CD1c-positive myeloid dendritic cell (primary cell): ENCODE data around the gene PHTF2.
"Not testable (repeated sequence)": the region's sequence is repeated elsewhere in the genome, so short reads cannot be mapped to it uniquely, and the experiment has no call there.

Source experiments
- DNase-seq: peaks from one replicate; pipeline ENCODE4 v3.0.0-alpha.2; 2016; ENCODE audit errors: extremely low spot score

The PHTF2 gene

DNA sequence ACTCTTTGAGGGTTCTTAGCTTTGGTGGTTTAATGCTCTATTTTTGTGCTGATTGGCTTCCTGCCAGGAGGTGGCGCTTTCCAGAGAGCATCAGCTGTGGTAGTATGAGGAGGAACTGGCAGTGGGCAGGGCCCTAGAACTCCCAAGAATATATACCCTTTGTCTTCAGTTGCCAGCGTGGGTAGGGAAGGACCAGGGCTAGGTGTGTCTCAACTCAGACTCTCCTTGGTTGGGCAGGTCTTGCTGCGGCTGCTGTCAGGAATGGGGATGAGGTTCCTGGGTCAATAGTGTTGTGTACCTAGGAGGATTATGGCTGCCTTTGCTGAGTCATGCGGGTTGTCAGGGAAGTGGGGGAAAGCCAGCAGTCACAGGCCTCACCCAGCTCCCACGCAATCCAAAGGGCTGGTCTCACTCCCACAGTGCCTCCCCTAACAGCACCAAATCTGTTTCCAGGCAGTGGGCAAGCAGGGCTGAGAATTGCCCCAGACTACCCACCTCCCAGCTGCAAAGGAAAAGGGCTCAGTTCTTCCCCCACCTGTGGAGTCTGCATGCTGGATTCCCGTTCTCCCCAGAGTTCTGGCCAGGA, 191.5 kb downstream of the PHTF2 start:
- peak; percentile 41 for DNase-seq

DNA sequence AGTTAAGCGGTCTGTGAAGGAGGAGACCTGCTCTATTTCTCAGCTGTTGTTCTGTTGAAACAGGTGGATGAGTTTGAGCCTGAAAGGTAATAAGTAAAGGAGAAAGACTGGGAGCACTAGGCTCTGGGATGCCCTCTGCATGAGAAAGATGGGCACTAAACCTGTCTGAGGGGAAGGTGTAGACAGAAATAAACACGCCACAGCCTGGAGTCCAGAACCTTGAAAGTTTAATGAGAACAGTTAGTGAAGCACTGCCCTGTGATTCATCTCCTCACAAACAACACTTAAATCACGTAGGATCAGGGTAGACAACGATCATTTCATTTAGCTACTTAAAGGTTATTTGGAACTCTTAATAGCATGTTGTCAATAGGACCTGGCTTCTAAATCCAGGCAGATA, 193.1 kb downstream of the PHTF2 start:
- no peak for DNase-seq

DNA sequence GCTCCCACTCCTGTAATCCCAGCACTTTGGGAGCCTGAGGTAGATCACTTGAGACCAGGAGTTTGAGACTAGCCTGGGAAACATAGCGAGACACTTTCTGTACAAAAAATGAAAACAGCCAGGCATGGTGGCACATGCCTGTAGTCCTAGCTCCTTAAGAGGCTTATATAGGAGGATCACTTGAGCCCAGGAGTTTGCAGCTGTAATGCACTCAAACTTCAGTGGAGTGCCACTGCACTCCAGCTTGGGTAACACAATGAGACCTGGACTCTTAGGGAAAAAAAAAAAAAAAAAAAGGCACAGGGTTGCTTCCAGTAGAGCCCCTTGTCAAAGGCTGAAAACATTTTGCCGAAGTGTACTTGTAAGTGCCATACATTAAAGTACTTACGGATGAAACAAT, 195.3 kb downstream of the PHTF2 start:
- no peak for DNase-seq

DNA sequence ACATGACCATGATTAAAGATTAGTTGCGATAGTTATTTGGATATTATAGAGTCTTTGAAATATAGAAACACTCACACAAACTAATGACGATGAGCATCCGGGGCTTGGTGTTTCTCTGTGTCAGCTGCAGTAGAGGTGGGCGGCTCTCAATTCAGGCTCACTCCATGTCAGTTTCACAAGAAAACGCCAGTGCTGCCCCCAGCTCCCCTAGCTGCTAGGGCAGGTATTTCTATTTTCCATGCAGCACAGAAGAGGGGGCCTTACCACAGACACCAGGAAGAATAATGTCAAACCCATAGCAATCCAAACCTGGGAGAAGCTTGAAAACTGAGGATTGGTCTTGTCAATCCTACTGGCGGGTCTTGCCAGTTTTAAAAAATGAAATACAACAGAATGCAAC, 197.1 kb downstream of the PHTF2 start:
- DNase-seq: no peak

DNA sequence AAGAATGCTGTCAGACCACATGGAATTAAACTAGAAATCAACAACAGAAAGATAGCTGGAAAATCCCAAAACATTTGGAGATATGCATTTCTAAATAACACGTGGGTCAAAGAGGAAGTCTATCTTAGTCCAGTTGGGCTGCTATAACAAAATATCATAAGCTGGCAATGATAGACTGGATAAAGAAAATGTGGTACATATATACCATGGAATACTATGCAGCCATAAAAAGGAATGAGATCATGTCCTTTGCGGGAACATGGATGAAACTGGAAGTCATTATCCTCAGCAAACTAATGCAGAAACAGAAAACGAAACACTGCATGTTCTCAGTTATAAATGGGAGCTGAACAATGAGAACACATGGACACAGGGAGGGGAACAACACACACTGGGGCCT, 200.6 kb downstream of the PHTF2 start:
- DNase-seq: not testable (repeated sequence)

DNA sequence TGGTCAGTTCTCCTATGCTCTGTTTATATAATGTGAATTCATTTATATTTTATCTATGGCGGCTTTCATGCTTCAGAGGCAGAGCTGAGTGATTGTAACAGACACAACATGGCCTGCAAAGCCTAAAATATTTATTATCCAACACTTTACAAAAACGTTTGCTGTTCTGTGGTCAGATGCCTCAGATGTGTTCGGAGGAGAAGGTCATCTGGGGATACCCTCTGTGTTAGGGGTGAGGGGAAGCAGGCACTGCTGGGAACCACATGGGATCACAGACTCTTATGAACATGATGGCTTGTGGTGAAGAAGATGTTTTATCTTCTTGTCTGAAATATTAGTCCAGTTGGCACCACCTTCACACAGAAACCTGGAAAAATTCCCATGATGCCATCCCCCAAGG, 203.4 kb downstream of the PHTF2 start:
- no peak for DNase-seq

DNA sequence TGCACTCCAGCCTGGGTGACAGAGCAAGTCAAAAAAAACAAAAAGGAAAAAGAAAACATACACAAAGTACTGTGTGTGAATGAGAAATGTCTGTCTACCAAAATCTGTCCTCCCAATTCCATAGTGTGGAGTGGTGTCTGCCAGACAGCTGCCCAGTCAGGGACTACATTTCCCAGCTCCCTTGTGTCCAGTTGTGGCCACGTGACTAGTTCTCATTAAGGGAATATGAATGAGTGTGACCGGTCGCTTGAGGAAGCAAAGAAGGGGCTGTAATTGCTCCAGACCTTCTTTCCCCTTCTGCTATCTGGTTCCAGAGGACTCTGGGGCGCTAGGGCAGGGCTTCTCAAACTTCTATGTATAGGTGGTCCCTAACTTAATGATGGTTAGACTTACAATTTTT, 204.1 kb downstream of the PHTF2 start:
- DNase-seq: no peak

DNA sequence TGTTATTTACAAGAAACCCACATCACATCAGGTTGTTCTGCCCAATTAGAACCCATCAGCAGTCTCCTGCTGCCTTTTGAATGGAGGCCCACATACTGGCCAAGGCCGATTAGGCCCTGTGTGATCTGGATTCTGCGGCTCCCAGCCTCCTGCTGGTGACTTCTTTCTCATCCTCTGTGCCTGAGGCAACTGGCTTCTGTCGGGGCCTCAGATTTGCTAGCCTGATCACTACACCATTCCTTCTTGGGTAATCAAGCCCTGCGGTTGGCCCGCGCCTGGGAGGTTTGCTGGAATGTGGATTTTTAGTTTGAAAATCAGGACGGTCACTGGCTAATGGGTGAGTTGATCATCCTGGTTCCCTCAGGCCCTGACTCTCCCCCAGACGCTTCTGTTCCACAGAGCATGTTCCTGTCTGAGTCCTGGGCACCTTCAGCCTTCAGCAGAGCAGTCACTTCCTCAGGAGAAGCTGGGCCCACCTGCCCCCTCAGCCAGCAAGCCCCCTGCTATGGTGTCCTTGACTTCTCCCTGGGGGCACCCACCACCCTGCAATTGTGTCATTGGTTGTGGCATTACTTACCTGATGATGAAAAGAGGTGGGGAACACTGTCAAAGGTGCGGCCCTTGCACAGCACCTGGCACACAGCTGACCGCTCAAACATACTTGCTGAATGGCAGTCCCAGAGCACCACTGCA, 207.6 kb downstream of the PHTF2 start:
- DNase-seq: no peak
